ENCODE measurements around the gene MBD6. TPM values are rescaled to one million over a fixed set of nuclear protein-coding genes. Genes with fewer than 3 reads are reported as not detected.

MBD6 gene
- total and polyA plus RNA-seq, 2 of the 8 experiments (the other 6 are each of a cell fraction or from before 2014, with no cell fraction given), result 3.9 to 32.3 TPM

- Histone ChIP-seq H3K4me1 (replicated peaks in 1 of 4; ENCODE audit: control insufficient read depth in 3 of 4, insufficient read depth in 4 of 4, low read length in 3 of 4) (no peaks in the 10 kb centered on the region), H3K79me1 (ENCODE audit: low read depth, low read length) (no peaks in the 10 kb centered on the region), H3K23me2 (ENCODE audit: low read depth, low read length) (no peaks in the 10 kb centered on the region), H2BK12ac (ENCODE audit: low read depth, low read length) (no peak overlapping the region), H2AFZ (ENCODE audit: low read length) (no peak overlapping the region), H3K9me3 (ENCODE audit: insufficient read depth in 2 of 2, low read depth in 1 of 2, low read length in 1 of 2) (no peaks in the 10 kb centered on the region), H3K27me3 (replicated peaks in 1 of 4; ENCODE audit: control insufficient read depth in 3 of 4, extremely low read depth in 1 of 4, insufficient read depth in 3 of 4, low read length in 3 of 4) (no peaks in the 10 kb centered on the region), H4K91ac (replicated peaks; ENCODE audit: insufficient read length, low read length) (no peak overlapping the region), H3K18ac (ENCODE audit: extremely low read depth, low read length) (no peak overlapping the region), H3K4me2 (ENCODE audit: insufficient read depth in 1 of 2, low read depth in 2 of 2, low read length in 2 of 2) (no peak overlapping the region), H3K4me3 (ENCODE audit: extremely low read depth in 1 of 4, insufficient read depth in 2 of 4, low read depth in 3 of 4, low read length in 4 of 4) (no peak overlapping the region), H4K5ac (ENCODE audit: insufficient read length, low read depth, low read length) (no peak overlapping the region), H3K9ac (replicated peaks in 1 of 4; ENCODE audit: extremely low read depth in 1 of 4, low read depth in 3 of 4, low read length in 3 of 4) (no peak overlapping the region), H2BK5ac (ENCODE audit: low read depth, low read length) (no peak overlapping the region), H3K27ac (ENCODE audit: low read depth, low read length) (no peak overlapping the region), H3K4ac (replicated peaks; ENCODE audit: insufficient read length, low read depth, low read length) (no peak overlapping the region), H4K8ac (ENCODE audit: extremely low read depth, insufficient read depth, low read length) (no peak overlapping the region), H3K36me3 (ENCODE audit: control insufficient read depth in 2 of 4, insufficient read depth in 4 of 4, low read length in 3 of 4) (peaks cover 4 to 38% (median 27%) of the 10 kb centered on the region in 4 experiments; a peak in 7 of 8 replicates), H3K14ac (ENCODE audit: insufficient read length) (no peak overlapping the region), H3K79me2 (ENCODE audit: control insufficient read depth in 1 of 2, insufficient read depth in 2 of 2, low read length in 2 of 2) (no peaks in the 10 kb centered on the region), H2AK5ac (ENCODE audit: low read depth, low read length) (no peak overlapping the region), H2BK120ac (replicated peaks; ENCODE audit: low read depth, low read length) (no peak overlapping the region), H4K20me1 (replicated peaks in 1 of 2; ENCODE audit: control insufficient read depth in 1 of 2, insufficient read depth in 2 of 2, low read length in 2 of 2) (peaks cover 0 to 2% of the 10 kb centered on the region in 2 experiments), H3K56ac (replicated peaks; ENCODE audit: insufficient read length, low read depth, low read length) (no peak overlapping the region), H3K23ac (ENCODE audit: insufficient read length) (no peak overlapping the region), H2BK20ac (ENCODE audit: low read length) (no peak overlapping the region), H2BK15ac (ENCODE audit: low read length) (no peak overlapping the region)
- WGBS, 2 experiments (ENCODE audit: extremely low coverage in 1 of 2, insufficient coverage in 1 of 2, insufficient read length in 1 of 2, insufficient replicate concordance in 2 of 2, low coverage in 1 of 2, low lambda C conversion rate in 2 of 2, missing lambda C conversion rate in 1 of 2), result 87% methylated on average over 7 of the region's 7 CpGs; no CpG with 5 or more reads in 1 of the 2 experiments
- DNase-seq (ENCODE audit: low read depth in 1 of 2, low spot score in 2 of 2) (no peak), FAIRE-seq (no peak)
- POLR2A ChIA-PET (ENCODE audit: partially characterized antibody), result interaction anchor here (0.7 to 1.0 kb wide), 4 partner anchors 11 to 17 kb away, joined by 3 read pairs; partner anchors contain the start of gene DCTN2
- CTCF ChIA-PET (ENCODE audit: partially characterized antibody), result interaction anchor here (1.4 kb wide), 2 partner anchors 11 to 19 kb away, joined by 4 to 7 read pairs; no protein-coding TSS in a partner anchor
- TF ChIP-seq, protein P1, sequence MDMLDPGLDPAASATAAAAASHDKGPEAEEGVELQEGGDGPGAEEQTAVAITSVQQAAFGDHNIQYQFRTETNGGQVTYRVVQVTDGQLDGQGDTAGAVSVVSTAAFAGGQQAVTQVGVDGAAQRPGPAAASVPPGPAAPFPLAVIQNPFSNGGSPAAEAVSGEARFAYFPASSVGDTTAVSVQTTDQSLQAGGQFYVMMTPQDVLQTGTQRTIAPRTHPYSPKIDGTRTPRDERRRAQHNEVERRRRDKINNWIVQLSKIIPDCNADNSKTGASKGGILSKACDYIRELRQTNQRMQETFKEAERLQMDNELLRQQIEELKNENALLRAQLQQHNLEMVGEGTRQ (IDR thresholded peaks at IDR 0.05; ENCODE audit: low read length), result no peak
- TF ChIP-seq YY1 (IDR thresholded peaks at IDR 0.05; ENCODE audit: low read depth, low read length) (no peak), CBX5 (IDR thresholded peaks at IDR 0.05; ENCODE audit: low read depth, low read length) (no peak), TCF12 (IDR thresholded peaks at IDR 0.05; ENCODE audit: low read depth, low read length) (no peak), RXRA (IDR thresholded peaks at IDR 0.05; ENCODE audit: insufficient read depth, low read depth, low read length) (no peak), CREB1 (IDR thresholded peaks at IDR 0.05) (no peak), BRCA1 (IDR thresholded peaks at IDR 0.05; ENCODE audit: low read depth, low read length) (no peak)
Observed at GRCh38 chr12:57564178-57564740, 41.6 kb downstream of the MBD6 start.

Data from H1 (cell line).